Cortex of kidney (tissue), 1 donor: ENCODE data around the gene CACNA1G.

Experiments used
- DNase-seq: peaks from one replicate; lab custom pipeline; 2025; lab: John Stamatoyannopoulos, UW

Gene CACNA1G

DNA sequence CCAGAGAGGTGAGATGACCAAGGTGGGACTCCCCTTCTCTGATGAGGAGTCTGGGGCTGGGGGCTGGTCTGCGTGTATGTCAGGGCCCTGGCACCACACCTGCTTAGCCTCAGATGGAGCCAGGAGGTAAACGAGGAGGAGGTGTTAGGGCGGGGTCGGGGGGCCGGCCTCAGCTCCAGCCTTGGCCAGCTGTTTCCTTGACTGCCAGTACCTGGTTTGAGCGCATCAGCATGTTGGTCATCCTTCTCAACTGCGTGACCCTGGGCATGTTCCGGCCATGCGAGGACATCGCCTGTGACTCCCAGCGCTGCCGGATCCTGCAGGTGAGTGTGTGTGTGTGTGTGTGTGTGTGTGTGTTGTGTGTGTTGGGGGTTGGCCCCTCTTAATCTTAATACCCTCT lies 8.1 kb downstream of the CACNA1G start:
- no peak for DNase-seq

GRCh38 chr17:50569592-50569991 lies 9.1 kb downstream of the CACNA1G start:
- DNase-seq: no peak

- no peak for DNase-seq
Measured at GRCh38 chr17:50570032-50570431, 9.5 kb downstream of the CACNA1G start.

DNA sequence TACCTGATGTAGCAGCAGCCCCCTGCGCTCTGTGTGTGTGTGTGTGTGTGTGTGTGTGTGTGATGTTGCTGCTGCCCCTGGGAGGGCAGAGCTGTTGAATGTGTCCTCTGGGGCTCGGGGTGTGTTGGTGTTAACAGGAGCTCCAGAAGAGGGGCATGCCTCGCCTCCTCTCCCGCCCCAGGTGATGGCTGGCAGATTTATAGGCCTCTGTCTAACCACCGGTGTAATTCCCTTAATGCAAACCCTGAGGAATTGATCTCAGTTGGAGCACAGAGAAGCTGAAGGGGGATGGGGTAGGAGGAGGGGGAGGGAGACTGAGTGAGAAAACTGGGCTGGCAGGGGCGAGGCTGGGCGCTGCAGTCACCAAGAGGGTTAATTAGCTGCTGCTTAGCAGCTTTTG lies 10.0 kb downstream of the CACNA1G start:
- no peak for DNase-seq

DNA sequence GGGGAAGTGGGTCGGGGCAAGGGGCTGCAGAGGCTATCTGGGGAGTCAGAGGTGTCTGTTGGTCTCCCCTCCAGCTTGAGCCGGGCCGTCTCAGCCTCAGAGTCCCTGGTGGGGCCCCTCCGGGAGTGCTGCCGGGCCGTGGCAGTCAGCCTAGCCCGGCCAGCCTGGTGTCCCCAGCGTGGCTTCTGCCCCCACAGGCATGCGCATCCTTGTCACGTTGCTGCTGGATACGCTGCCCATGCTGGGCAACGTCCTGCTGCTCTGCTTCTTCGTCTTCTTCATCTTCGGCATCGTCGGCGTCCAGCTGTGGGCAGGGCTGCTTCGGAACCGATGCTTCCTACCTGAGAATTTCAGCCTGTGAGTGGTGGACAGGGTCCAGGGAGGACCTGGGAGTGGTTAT lies 11.2 kb downstream of the CACNA1G start:
- DNase-seq: no peak

- no peak for DNase-seq
Measured at GRCh38 chr17:50572541-50572940, 12.0 kb downstream of the CACNA1G start.

GRCh38 chr17:50573866-50574611 lies 13.5 kb downstream of the CACNA1G start:
- DNase-seq: no peak

DNA sequence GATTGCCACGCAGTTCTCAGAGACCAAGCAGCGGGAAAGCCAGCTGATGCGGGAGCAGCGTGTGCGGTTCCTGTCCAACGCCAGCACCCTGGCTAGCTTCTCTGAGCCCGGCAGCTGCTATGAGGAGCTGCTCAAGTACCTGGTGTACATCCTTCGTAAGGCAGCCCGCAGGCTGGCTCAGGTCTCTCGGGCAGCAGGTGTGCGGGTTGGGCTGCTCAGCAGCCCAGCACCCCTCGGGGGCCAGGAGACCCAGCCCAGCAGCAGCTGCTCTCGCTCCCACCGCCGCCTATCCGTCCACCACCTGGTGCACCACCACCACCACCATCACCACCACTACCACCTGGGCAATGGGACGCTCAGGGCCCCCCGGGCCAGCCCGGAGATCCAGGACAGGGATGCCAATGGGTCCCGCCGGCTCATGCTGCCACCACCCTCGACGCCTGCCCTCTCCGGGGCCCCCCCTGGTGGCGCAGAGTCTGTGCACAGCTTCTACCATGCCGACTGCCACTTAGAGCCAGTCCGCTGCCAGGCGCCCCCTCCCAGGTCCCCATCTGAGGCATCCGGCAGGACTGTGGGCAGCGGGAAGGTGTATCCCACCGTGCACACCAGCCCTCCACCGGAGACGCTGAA lies 15.2 kb downstream of the CACNA1G start:
- DNase-seq: no peak

DNA sequence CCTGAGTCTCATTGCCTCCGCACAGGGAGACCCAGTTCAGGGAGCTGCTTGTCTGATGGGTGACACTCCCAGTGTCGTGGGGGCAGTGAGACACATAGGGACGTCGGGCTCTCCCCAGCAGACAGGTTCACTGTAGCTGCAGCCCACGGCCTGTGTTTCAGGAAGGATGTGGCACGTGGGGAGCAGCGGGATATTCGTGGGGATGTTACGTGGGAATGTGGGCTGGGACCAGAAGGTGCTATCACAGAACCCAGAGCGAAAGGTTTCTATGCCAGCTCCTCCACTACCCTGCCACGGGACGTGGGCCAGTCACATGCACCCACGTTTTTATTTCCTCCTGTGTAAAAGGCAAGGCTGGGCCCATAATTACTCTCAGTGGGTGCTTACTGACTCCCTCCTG lies 16.3 kb downstream of the CACNA1G start:
- DNase-seq: no peak

DNA sequence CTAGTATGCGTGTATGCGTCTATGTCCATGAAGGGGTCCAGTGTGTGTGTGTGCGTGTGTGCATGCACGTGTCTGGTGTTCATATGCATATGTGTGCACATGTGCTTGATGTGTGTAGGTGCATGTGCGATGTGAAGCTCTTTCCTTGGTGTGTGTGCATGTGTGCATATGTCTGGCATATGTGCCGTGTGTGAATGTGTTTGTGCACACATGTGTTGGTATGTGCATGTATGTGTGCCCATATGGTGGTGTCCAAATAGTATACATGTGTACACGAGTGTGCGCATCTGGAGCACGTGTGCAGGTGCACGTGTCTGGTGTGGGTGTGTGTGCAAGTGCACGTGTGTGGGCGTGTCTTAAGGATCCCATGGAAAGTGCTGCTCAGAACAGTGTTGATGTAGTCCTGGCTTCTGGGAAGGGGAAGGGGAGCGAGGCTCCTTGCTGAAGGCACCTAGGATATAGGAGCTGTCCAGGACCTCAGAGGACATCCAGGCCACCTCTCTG lies 17.0 kb downstream of the CACNA1G start:
- no peak for DNase-seq

DNA sequence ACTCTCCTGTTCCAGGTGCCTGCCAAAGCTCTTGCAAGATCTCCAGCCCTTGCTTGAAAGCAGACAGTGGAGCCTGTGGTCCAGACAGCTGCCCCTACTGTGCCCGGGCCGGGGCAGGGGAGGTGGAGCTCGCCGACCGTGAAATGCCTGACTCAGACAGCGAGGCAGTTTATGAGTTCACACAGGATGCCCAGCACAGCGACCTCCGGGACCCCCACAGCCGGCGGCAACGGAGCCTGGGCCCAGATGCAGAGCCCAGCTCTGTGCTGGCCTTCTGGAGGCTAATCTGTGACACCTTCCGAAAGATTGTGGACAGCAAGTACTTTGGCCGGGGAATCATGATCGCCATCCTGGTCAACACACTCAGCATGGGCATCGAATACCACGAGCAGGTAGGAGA lies 17.7 kb downstream of the CACNA1G start:
- no peak for DNase-seq

GRCh38 chr17:50579399-50579798 lies 18.9 kb downstream of the CACNA1G start:
- no peak for DNase-seq

DNA sequence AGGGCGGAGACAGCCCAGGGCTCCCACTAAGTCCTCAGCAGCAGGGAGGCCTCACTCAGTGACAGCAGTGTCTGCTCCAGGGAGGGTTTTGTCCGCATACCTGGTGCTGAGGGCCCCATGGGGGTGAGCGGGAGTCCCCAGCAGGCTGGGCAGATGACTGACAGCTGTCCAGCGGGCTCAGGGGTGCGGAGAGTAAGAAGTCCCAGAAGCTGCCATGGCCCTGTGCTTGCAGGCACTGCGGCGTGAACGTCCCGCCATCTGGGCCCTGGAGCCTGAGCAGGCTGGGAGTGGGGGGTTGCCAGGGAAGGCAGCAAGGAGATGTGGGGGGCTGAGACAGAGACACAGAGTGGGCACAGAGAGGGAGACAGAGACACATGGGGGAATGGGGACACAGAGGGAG lies 20.1 kb downstream of the CACNA1G start:
- DNase-seq: no peak

- DNase-seq: no peak
Measured at GRCh38 chr17:50581316-50581715, 20.8 kb downstream of the CACNA1G start.

DNA sequence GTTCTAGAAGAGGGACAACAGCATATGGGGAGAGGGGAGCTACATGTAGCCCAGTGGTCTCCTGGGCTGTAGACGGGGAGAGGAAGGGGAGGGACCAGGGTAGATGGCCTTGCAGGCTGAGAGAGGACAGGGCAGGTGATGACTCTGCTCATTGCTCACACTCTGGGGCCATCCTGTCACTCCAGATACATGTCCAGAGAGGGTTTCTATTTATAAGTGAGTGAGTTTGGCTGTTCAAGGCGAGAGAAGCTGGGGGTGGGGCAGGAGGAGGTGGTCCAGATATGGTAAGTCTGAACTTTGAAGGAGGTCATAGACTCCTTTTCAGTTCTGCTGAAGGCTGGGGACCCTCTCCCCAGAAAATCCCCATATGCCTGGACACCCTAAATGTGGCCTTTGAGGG lies 22.2 kb downstream of the CACNA1G start:
- no peak for DNase-seq

GRCh38 chr17:50583641-50584040 lies 23.1 kb downstream of the CACNA1G start:
- no peak for DNase-seq

DNA sequence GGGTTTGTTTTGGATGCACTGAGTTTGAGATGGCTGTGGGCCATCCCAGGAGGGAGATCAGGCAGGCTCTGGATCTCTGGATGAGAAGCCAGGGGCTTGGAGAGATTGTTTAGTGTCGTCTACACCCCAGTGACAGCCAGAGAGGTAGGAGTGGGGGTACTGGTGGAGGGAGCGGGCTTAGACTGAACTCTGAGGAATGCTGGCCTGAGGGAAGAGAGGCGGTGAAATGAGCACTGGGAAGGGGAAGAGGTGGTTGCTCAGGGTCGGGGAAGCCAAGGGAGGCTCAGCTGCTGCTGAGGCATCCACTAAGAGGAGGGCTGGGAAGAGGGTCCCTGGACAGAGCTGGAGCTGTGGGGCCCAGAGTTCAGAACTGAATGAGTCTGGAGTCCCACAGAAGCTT lies 23.6 kb downstream of the CACNA1G start:
- DNase-seq: no peak

GRCh38 chr17:50584749-50585148 lies 24.2 kb downstream of the CACNA1G start:
- no peak for DNase-seq

GRCh38 chr17:50585346-50585745 lies 24.8 kb downstream of the CACNA1G start:
- no peak for DNase-seq

GRCh38 chr17:50585891-50586290 lies 25.4 kb downstream of the CACNA1G start:
- no peak for DNase-seq

- no peak for DNase-seq
Measured at GRCh38 chr17:50586421-50587247, 26.1 kb downstream of the CACNA1G start.

GRCh38 chr17:50587571-50587970 lies 27.1 kb downstream of the CACNA1G start:
- no peak for DNase-seq
